AG04450 (cell line): ENCODE data around the gene AUTS2. TPM values are rescaled to one million over a fixed set of nuclear protein-coding genes. Genes with fewer than 3 reads are reported as not detected.

Experiments
- CTCF ChIA-PET: fragments of 300-600, 350-600 bp; formaldehyde crosslinking; extraction: SDS; loops from one replicate; lab custom pipeline; 2022; ENCODE audit warnings: antibody characterized with exemption, inconsistent platforms; lab: Charles Lee
- POLR2A ChIA-PET: fragments of 350-600 bp; formaldehyde crosslinking; extraction: SDS; loops from one replicate; lab custom pipeline; 2021; ENCODE audit warnings: antibody characterized with exemption, inconsistent platforms; lab: Yijun Ruan, JAX
- DNase-seq: peaks from one replicate; pipeline ENCODE4 v3.0.0-alpha.2; 2011; ENCODE audit warnings: low read depth, low spot score
- H3K27ac ChIP-seq: one replicate; pipeline ENCODE4 v1.5.1; 2012; ENCODE audit warnings: low read depth, low read length, control low read depth
- H3K27me3 ChIP-seq: one replicate; pipeline ENCODE4 v1.6.0; 2012; ENCODE audit warnings: low read length; ENCODE audit not compliant: control insufficient read depth, insufficient read depth
- H3K4me3 ChIP-seq: 2 replicates; pipeline ENCODE4 v1.5.1; 2011; ENCODE audit warnings: mild to moderate bottlenecking, low read depth, low read length, control low read depth
- H3K9me3 ChIP-seq: 2 replicates; pipeline ENCODE4 v1.5.1; 2012; ENCODE audit warnings: low read length; ENCODE audit not compliant: control insufficient read depth, insufficient read depth
- polyA plus RNA-seq: library from polyadenylated mRNA; depleted of rRNA; stranded (reverse); fragments of >200 nt; gene quantifications from 2 replicates; pipeline ENCODE4 v1.2.3, GENCODE V29; 2011
- TF ChIP-seq, protein P1 (sequence below): IDR thresholded peaks from 2 replicates; pipeline ENCODE4 v1.5.1; 2011; ENCODE audit warnings: low read depth, low read length, control low read depth, inconsistent platforms

The AUTS2 gene
- polyA plus RNA-seq, 1 experiment: 1.5 TPM

DNA sequence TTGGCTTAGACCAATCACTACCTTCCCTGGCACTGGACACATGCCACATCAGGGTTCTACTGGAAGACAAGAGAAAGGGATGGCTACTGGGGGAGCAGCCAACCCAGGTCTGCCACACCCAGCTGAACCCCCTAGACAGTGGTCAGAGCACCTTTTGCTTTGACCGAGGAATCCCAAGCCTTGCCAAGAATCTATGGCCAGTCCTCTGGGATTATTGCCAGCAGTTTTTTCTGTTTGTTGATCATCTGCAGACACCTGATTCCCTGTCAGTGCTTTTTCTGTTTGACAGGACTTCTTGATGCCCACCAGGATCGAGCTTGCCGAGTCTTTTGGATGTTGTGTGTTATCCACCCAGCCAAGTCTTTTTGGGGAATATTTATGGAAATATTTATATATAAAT lies 1057.4 kb downstream of the AUTS2 start:
- POLR2A ChIA-PET: no interaction called here
- Histone ChIP-seq H3K27ac (no peak overlapping the region), H3K9me3 (no peaks in the 10 kb centered on the region), H3K4me3 (no peak overlapping the region), H3K27me3 (no peaks in the 10 kb centered on the region)
- TF ChIP-seq, protein P1, sequence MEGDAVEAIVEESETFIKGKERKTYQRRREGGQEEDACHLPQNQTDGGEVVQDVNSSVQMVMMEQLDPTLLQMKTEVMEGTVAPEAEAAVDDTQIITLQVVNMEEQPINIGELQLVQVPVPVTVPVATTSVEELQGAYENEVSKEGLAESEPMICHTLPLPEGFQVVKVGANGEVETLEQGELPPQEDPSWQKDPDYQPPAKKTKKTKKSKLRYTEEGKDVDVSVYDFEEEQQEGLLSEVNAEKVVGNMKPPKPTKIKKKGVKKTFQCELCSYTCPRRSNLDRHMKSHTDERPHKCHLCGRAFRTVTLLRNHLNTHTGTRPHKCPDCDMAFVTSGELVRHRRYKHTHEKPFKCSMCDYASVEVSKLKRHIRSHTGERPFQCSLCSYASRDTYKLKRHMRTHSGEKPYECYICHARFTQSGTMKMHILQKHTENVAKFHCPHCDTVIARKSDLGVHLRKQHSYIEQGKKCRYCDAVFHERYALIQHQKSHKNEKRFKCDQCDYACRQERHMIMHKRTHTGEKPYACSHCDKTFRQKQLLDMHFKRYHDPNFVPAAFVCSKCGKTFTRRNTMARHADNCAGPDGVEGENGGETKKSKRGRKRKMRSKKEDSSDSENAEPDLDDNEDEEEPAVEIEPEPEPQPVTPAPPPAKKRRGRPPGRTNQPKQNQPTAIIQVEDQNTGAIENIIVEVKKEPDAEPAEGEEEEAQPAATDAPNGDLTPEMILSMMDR: no peak
- no peak for DNase-seq
- CTCF ChIA-PET: no interaction called here

DNA sequence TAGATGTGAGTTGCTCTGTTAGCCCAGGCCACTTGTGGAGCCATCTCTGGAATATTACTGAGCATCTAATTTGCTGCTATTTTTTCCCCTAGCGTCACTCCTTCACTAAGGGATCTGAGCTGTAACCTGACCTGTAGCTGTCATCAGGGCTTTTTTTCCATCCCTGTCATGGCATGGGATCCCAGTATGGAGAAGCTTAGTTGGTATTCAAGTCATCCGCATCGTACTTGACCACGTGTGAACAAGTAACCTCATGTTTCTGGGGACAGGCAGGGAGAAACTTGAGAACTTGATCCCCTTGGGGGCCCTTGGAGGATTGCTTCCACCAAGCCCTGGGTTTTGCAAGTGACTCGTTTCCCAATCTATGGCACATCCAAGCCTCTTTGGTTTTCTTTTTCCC lies 1059.3 kb downstream of the AUTS2 start:
- Histone ChIP-seq H3K4me3 (no peak overlapping the region), H3K27ac (no peak overlapping the region), H3K9me3 (no peaks in the 10 kb centered on the region), H3K27me3 (no peaks in the 10 kb centered on the region)
- CTCF ChIA-PET: interaction anchor here (0.7 kb wide), 1 partner anchor 41 kb away, joined by 3 read pairs; no protein-coding TSS in a partner anchor
- DNase-seq: no peak
- TF ChIP-seq, protein P1: no peak
- POLR2A ChIA-PET: no interaction called here

DNA sequence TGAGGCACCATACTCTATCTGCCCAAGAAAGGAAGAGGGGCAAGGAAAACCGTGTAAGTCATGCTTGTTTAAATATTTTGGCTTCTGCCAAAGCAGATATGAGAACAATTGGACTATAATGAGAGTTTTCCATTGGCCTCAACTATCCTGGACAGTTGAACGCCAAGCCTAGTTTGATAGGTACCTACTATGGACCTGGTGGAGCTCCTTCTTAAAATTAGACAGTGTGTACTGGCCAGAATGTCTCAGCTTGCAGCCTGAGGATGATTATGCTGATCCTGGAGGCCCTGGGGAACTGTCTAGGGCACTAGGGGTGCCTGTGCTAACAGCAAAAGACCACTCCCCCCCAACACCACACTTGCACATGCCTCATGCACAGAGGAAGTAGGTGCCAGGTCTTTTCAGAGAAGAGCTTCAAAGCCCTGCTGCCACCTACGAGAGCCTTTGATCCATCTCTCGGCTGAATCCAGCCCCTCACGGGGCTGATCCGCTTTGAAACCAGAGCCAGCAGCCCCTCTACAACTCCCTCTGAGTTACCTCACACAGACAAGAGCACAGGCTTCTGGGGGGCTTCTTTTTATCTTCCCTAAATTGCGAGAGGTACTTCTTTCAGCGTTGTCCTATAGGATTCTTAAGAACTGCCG lies 1059.8 kb downstream of the AUTS2 start:
- Histone ChIP-seq H3K27ac (no peak overlapping the region), H3K9me3 (no peaks in the 10 kb centered on the region), H3K27me3 (no peaks in the 10 kb centered on the region), H3K4me3 (no peak overlapping the region)
- ChIA-PET POLR2A (no interaction called here), CTCF (interaction anchor here (0.7 kb wide), 1 partner anchor 41 kb away, joined by 3 read pairs; no protein-coding TSS in a partner anchor)
- DNase-seq: no peak
- TF ChIP-seq, protein P1: no peak

DNA sequence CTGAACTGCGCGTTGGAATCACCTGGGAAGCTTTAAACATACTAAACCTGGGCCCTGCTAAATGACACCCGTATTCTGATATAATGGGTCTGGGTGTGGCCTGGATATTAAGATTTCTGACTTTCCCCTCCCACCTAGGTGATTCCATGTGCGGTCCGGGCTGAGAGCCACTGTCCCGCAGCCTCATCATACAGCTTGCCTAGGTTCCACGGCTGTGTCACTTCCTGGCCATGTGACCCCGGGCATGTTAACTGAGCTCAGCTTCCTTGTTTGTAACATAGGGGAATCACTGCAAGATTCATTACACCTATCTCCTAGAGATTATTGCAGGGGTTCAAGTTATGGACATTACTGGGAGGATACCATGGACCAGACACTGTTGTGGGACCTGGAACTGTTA lies 1061.0 kb downstream of the AUTS2 start:
- no peaks in the 10 kb centered on the region for H3K9me3 ChIP-seq
- CTCF ChIA-PET: no interaction called here
- H3K27me3 ChIP-seq: no peaks in the 10 kb centered on the region
- no peak overlapping the region for H3K27ac ChIP-seq
- TF ChIP-seq, protein P1: no peak
- POLR2A ChIA-PET: no interaction called here
- DNase-seq: no peak
- no peak overlapping the region for H3K4me3 ChIP-seq

DNA sequence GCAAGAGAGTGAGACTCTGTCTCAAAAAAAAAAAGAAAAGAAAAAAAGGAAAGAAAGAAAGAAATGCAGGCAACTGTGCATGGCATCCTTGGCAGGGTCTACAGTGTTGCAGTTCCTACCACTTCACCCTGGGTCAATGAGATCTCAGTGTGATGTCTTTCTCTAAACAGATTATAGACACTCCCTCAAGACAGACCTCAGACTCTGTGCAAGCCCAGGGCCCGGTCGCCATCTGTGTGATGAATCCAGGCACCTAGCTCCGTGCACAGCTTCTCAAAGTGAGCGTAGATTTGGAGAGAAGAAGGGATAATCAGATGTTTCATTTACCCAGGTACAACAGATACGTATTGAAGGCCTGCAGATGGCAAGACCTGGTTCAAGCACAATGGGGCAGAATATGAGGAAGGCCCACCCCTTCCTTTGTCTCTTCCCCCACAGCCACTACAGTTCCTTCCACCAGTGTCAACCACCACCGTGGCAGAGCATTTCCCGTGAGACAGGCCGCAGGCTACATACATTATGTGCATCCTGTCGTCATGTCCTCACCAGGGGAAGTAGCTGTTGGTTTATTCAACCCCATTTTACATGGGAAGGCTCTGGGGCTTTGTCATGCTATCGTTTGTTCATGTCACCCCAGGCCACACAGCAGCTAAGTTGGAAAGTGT lies 1062.0 kb downstream of the AUTS2 start:
- TF ChIP-seq, protein P1: no peak
- CTCF ChIA-PET: no interaction called here
- H3K27me3 ChIP-seq: peaks cover 3% of the 10 kb centered on the region
- DNase-seq: no peak
- H3K9me3 ChIP-seq: no peaks in the 10 kb centered on the region
- no peak overlapping the region for H3K4me3 ChIP-seq
- POLR2A ChIA-PET: no interaction called here
- H3K27ac ChIP-seq: no peak overlapping the region
